ENCODE results near the gene LHB. TPM values are rescaled to one million over a fixed set of nuclear protein-coding genes. Genes with fewer than 3 reads are reported as not detected.

The LHB gene
- total RNA-seq: 0.21 and 0.34 TPM in 2 replicates

GRCh38 chr19:49017041-49017665, at the start of gene LHB:
TSS of gene LHB (minus strand) at chr19:49017091. CDS start at chr19:49017081, 10 bp downstream.

GRCh38 chr19:49064768-49065611, 48.1 kb upstream of the LHB start, which contains the start of gene NTF4:
TSS of gene NTF4 (minus strand) at chr19:49064818. CDS start at chr19:49061997, 2,821 bp downstream.

GRCh38 chr19:49057636-49058234, 40.8 kb upstream of the LHB start, which contains the start of gene CGB7:
TSS of gene CGB7 (minus strand) at chr19:49057749. CDS start at chr19:49055375, 2,374 bp downstream.

GRCh38 chr19:49049011-49049410, 32.1 kb upstream of the LHB start, which contains the start of gene CGB8:
TSS of gene CGB8 (minus strand) at chr19:49049111. CDS start at chr19:49048739, 372 bp downstream.

GRCh38 chr19:49043548-49043947, 26.7 kb upstream of the LHB start, which contains the start of gene CGB5:
TSS of gene CGB5 (plus strand) at chr19:49043848. CDS start at chr19:49044210, 362 bp downstream.

GRCh38 chr19:49036815-49037214, 19.9 kb upstream of the LHB start, which contains the start of gene CGB1:
TSS of gene CGB1 (minus strand) at chr19:49036895. CDS start at chr19:49036711, 184 bp downstream.

GRCh38 chr19:49031642-49032301, 14.9 kb upstream of the LHB start, which contains the start of gene CGB2:
TSS of gene CGB2 (plus strand) at chr19:49031890. CDS start at chr19:49032096, 206 bp downstream.

GRCh38 chr19:49024233-49024632, 7.3 kb upstream of the LHB start, which contains the start of gene CGB3:
TSS of gene CGB3 (minus strand) at chr19:49024333. CDS start at chr19:49023971, 362 bp downstream.

GRCh38 chr19:48993175-48994034, 23.5 kb downstream of the LHB start, which contains the start of the genes GYS1 and RUVBL2:
TSS of gene GYS1 (minus strand) at chr19:48993309. CDS start at chr19:48993112, 197 bp downstream.
TSS of gene RUVBL2 (plus strand) at chr19:48993887. CDS start at chr19:48993912, 25 bp downstream.

Other genes with a start within 250 kb of the LHB start
- gene BCAT2, start 206.1 kb downstream of the LHB start, total RNA-seq: 21.9 and 27.1 TPM in 2 replicates
- gene HSD17B14, start 180.6 kb downstream of the LHB start, total RNA-seq: 2.9 and 5.1 TPM in 2 replicates
- gene PLEKHA4, start 148.5 kb downstream of the LHB start, total RNA-seq: 1.0 and 4.2 TPM in 2 replicates
- 194 and 385 TPM in 2 replicates for gene PPP1R15A, start 144.7 kb downstream of the LHB start, total RNA-seq
- 0.34 TPM in 1 of 2 replicates, not detected in the other for gene TULP2, start 118.3 kb downstream of the LHB start, total RNA-seq
- 98.8 and 207 TPM in 2 replicates for gene NUCB1, start 116.8 kb downstream of the LHB start, total RNA-seq
- 1.6 and 14.7 TPM in 2 replicates for gene DHDH, start 83.4 kb downstream of the LHB start, total RNA-seq
- gene BAX, start 62.2 kb downstream of the LHB start, total RNA-seq: 55.3 and 64.6 TPM in 2 replicates
- 3,338 and 4,738 TPM in 2 replicates for gene FTL, start 51.8 kb downstream of the LHB start, total RNA-seq
- gene GYS1, start 23.8 kb downstream of the LHB start, total RNA-seq: 27.7 and 52.4 TPM in 2 replicates
- gene RUVBL2, start 23.2 kb downstream of the LHB start, total RNA-seq: 140 and 155 TPM in 2 replicates
- gene CGB3, start 7.2 kb upstream of the LHB start, total RNA-seq: not detected in 2 replicates
- not detected in 2 replicates for gene CGB2, start 14.8 kb upstream of the LHB start, total RNA-seq
- not detected in 2 replicates for gene CGB1, start 19.8 kb upstream of the LHB start, total RNA-seq
- not detected in 2 replicates for gene CGB5, start 26.8 kb upstream of the LHB start, total RNA-seq
- not detected in 2 replicates for gene CGB8, start 32.0 kb upstream of the LHB start, total RNA-seq
- 1.4 and 2.3 TPM in 2 replicates for gene CGB7, start 40.7 kb upstream of the LHB start, total RNA-seq
- 4.9 and 5.5 TPM in 2 replicates for gene NTF4, start 47.7 kb upstream of the LHB start, total RNA-seq
- gene KCNA7, start 55.6 kb upstream of the LHB start, total RNA-seq: under 0.01 TPM in 2 replicates
- 67.0 and 139 TPM in 2 replicates for gene SNRNP70, start 68.4 kb upstream of the LHB start, total RNA-seq
- 3.6 and 5.1 TPM in 2 replicates for gene LIN7B, start 97.3 kb upstream of the LHB start, total RNA-seq
- 1.7 and 2.7 TPM in 2 replicates for gene C19orf73, start 102.1 kb upstream of the LHB start, total RNA-seq
- 2.5 and 3.8 TPM in 2 replicates for gene PPFIA3, start 102.5 kb upstream of the LHB start, total RNA-seq
- under 0.01 TPM in 1 of 2 replicates, not detected in the other for gene HRC, start 138.3 kb upstream of the LHB start, total RNA-seq
- 22.2 and 28.5 TPM in 2 replicates for gene TRPM4, start 140.7 kb upstream of the LHB start, total RNA-seq